Measurements from ENCODE around the gene GREB1. TPM values are rescaled to one million over a fixed set of nuclear protein-coding genes. Genes with fewer than 3 reads are reported as not detected.
A peak's percentile ranks its signal among the peaks of the same experiment; 100 is the strongest.

Gene GREB1
- total RNA-seq, 1 donor from 2014 or later, result 2.3 TPM

DNA sequence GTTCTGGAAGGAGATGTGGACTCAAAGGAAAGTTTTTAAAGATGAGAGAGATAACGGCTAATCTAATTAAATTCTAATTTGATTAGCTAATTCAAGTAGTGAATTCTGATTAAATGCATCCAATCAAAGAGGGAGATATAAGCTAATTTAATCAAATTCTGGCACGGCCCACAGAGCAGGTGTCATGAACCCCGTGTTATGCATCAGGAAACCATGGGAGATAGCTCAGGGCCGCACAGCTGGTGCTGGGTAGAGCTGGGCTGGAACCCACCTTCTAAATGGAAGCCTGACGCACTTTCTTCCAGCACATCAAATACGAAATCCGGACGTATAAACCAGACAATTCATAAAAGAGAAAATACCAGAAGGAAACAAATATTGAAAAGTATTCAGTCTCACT, 57.2 kb downstream of the GREB1 start:
- ATAC-seq (no peak), DNase-seq (no peak)
- Histone ChIP-seq H3K36me3 (no peaks in the 10 kb centered on the region), H3K27me3 (ENCODE audit: low read depth) (no peaks in the 10 kb centered on the region), H3K27ac (no peak overlapping the region), H3K9me3 (no peaks in the 10 kb centered on the region), H3K4me3 (no peak overlapping the region), H3K4me1 (no peaks in the 10 kb centered on the region)
- TF ChIP-seq, protein P1, sequence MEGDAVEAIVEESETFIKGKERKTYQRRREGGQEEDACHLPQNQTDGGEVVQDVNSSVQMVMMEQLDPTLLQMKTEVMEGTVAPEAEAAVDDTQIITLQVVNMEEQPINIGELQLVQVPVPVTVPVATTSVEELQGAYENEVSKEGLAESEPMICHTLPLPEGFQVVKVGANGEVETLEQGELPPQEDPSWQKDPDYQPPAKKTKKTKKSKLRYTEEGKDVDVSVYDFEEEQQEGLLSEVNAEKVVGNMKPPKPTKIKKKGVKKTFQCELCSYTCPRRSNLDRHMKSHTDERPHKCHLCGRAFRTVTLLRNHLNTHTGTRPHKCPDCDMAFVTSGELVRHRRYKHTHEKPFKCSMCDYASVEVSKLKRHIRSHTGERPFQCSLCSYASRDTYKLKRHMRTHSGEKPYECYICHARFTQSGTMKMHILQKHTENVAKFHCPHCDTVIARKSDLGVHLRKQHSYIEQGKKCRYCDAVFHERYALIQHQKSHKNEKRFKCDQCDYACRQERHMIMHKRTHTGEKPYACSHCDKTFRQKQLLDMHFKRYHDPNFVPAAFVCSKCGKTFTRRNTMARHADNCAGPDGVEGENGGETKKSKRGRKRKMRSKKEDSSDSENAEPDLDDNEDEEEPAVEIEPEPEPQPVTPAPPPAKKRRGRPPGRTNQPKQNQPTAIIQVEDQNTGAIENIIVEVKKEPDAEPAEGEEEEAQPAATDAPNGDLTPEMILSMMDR (IDR thresholded peaks at IDR 0.05), result no peak
- intact Hi-C loops (cut with DNase I), result no loop called here

DNA sequence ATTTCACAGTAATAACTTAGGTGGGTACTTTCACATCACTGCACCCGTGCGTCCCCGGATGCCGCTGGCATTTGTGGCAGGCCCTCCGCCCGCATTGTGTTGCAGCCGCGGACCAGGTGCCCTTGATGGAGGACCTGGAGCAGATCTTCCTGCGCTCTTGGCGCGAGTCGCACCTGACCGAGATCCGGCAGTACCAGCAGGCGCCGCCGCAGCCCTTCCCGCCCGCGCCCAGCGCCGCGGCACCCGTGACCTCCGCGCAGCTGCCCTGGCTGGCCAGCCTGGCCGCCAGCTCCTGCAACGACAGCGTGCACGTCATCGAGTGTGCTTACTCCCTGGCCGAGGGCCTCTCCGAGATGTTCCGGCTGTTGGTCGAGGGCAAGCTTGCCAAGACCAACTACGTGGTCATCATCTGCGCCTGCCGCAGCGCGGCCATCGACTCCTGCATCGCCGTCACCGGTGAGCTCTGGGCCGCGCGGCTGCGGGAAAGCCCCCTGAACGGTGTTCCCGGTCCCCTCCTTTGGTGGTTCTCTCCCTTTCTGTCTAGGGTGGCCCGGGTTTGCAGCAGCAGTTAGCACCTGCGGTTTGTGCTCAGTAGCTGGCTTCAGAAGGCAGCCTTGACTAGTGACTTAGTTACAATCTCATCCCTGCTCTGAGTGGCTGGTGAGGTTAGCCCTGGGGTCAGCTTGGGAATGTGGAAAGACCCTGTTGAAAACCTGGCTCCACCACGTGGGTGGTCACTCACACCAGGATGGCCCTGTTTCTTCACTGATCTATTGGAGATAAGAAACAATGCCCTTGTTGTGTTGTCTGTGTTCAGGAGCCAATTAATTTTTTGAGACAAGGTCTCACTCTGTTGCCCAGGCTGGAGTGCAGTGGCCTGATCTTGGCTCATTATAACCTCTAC, 59.1 kb downstream of the GREB1 start:
- no peak overlapping the region for H3K4me3 ChIP-seq
- TF ChIP-seq, protein P1 (IDR thresholded peaks at IDR 0.05), result no peak
- ATAC-seq (no peak), DNase-seq (no peak)
- intact Hi-C loops (cut with DNase I), result no loop called here
- H3K9me3 ChIP-seq, result no peaks in the 10 kb centered on the region
- H3K36me3 ChIP-seq, result no peaks in the 10 kb centered on the region
- H3K27me3 ChIP-seq (ENCODE audit: low read depth), result no peaks in the 10 kb centered on the region
- H3K27ac ChIP-seq, result no peak overlapping the region
- no peaks in the 10 kb centered on the region for H3K4me1 ChIP-seq

DNA sequence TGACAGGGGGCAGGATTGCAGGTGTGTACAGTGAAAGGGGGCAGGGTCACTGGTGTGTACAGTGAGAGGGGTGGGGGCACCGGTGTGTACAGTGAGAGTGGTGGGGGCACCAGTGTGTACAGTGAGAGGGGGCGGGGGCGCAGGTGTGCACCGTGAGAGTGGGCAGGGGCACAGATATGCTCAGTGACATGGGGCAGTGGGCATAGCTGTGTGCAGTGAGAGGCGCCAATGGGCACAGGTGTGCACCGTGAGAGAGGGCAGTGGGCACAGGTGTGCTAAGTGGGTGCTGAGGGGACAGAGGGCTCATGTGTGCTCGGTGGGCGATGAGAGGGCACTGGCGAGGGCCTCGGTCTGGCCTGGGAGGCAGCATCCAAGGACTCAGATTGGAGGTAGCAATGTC, 63.0 kb downstream of the GREB1 start:
- Histone ChIP-seq H3K9me3 (no peaks in the 10 kb centered on the region), H3K27me3 (ENCODE audit: low read depth) (no peaks in the 10 kb centered on the region), H3K4me1 (no peaks in the 10 kb centered on the region), H3K27ac (no peak overlapping the region), H3K4me3 (no peak overlapping the region), H3K36me3 (no peaks in the 10 kb centered on the region)
- ATAC-seq (peak in 1 of 2 donors; percentile 18), DNase-seq (no peak)
- TF ChIP-seq, protein P1 (IDR thresholded peaks at IDR 0.05), result no peak
- intact Hi-C loops (cut with DNase I), result no loop called here

DNA sequence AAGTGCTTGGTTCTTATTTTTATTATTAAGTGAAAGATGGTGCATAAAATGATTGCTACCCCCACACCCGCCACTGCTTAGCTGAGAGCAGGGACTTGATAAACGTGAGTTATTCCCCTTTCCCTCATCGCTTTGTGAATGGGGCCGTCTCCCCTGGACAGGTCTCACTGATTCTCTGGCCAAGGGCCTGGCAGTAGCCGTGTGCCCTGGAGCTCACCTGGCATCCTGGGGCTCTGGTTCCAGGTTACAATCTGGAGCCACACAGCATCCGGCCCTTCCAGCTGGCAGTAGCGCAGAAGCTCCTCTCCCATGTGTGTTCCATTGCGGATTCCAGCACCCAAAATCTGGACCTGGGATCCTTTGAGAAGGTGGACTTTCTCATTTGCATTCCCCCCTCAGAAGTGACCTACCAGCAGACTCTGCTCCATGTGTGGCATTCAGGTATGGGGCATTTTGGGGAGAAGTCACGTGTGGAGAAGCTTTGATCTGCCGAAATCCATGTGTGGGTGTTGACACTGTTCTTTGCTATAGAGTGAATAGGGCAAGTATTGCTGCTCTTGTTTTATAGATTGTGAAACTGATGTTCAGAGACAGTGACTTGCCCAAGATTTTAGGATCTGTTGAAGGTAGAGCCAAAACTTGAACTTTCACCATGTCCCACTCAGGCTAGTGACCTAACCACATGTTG, 63.8 kb downstream of the GREB1 start:
- ATAC-seq (no peak), DNase-seq (no peak)
- H3K27me3 ChIP-seq (ENCODE audit: low read depth), result no peaks in the 10 kb centered on the region
- H3K36me3 ChIP-seq, result no peaks in the 10 kb centered on the region
- H3K27ac ChIP-seq, result no peak overlapping the region
- intact Hi-C loops (cut with DNase I), result no loop called here
- TF ChIP-seq, protein P1 (IDR thresholded peaks at IDR 0.05), result no peak
- no peaks in the 10 kb centered on the region for H3K9me3 ChIP-seq
- no peaks in the 10 kb centered on the region for H3K4me1 ChIP-seq
- no peak overlapping the region for H3K4me3 ChIP-seq

DNA sequence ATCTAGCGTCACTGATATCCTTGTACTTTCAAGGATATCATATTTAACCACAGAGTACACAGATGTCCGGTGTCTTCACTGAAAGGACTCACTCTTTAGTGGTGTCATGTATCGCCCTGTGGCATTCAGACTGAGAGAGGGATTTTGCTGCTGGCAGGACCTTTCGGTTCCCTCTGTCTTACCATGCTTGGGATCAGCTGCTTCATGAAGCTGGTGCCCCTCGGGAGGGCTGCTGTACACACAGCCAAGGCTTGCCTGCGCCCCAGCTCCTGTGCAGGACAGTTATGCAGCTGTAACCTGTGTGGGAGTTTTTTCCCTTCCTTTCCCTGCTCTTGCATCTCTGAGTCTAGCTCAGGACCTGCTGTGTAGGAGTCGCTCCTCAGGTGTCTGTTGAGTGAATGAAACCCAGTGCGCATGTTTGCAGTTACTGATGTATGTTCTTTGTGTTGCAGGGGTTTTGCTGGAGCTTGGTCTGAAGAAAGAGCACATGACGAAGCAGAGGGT, 64.4 kb downstream of the GREB1 start:
- DNase-seq (no peak), ATAC-seq (no peak)
- TF ChIP-seq, protein P1 (IDR thresholded peaks at IDR 0.05), result no peak
- Histone ChIP-seq H3K27me3 (ENCODE audit: low read depth) (no peaks in the 10 kb centered on the region), H3K27ac (no peak overlapping the region), H3K36me3 (no peaks in the 10 kb centered on the region), H3K4me3 (no peak overlapping the region), H3K4me1 (no peaks in the 10 kb centered on the region), H3K9me3 (no peaks in the 10 kb centered on the region)
- intact Hi-C loops (cut with DNase I), result no loop called here
